Measurements from ENCODE around the gene RSPH1.

The RSPH1 gene

DNA sequence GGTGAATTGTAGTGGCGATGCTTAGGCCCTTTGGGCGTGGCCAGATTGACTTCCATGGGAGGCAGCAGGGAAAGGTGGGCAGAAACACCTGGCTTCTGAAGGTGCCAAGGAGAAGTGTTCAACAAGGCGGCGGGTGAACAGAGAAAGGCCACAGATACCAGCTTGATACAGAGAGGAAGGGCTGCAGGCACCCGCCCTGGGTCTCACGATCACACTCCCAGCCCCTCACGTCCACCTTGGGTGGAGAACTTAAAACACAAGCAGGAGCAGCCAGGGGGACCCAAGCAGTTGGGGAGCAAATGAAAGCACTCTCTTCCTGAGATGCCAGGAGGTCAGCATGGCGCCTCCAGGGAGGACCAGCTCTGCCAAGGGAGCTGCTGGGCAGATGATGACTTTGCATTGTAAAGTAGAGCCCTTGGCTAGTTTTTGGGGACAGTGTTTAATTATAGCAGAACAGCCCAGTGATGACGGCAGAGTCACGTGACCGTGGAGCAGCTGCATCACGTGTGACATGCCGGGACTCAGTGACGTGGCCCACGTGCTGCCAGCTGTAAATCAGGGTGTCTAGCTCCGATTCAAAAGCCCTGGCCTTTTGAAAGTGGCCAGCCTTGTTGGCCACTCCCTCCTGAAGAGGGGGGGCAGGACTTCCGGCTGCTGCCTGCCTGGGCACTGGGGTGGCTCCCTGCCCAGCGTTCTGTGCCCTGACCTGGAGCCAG is 36.6 kb upstream of the RSPH1 start:
- no peak for DNase-seq (ENCODE audit: low read depth)
- TF ChIP-seq, protein P1, sequence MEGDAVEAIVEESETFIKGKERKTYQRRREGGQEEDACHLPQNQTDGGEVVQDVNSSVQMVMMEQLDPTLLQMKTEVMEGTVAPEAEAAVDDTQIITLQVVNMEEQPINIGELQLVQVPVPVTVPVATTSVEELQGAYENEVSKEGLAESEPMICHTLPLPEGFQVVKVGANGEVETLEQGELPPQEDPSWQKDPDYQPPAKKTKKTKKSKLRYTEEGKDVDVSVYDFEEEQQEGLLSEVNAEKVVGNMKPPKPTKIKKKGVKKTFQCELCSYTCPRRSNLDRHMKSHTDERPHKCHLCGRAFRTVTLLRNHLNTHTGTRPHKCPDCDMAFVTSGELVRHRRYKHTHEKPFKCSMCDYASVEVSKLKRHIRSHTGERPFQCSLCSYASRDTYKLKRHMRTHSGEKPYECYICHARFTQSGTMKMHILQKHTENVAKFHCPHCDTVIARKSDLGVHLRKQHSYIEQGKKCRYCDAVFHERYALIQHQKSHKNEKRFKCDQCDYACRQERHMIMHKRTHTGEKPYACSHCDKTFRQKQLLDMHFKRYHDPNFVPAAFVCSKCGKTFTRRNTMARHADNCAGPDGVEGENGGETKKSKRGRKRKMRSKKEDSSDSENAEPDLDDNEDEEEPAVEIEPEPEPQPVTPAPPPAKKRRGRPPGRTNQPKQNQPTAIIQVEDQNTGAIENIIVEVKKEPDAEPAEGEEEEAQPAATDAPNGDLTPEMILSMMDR (IDR thresholded peaks at IDR 0.05; ENCODE audit: insufficient read depth, low read depth, low read length, missing control alignments) = no peak

DNA sequence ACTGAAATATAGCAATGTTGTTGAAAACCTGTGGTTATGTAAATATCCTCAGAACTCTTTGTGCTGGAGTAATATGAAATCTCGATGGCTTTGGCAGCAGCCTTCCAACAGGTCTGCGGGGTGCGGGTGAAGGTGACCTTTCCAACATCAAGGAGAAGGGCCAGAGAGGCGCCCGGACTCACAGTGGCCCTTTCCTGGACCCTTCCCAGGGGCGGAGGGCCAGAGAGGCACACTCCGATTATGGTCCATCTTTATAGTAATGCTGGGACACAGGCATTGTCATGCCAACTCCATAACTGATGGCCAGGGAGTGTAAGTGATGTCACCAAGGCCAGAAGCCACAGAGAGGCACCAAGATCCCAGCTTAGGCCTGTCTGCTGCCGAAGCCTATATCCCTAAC is 35.7 kb upstream of the RSPH1 start:
- no peak overlapping the region for H3K4me3 ChIP-seq (ENCODE audit: low read length)
- DNase-seq (ENCODE audit: low read depth) = no peak

More for the DNA sequence above, 36.6 kb upstream of the RSPH1 start:
- no peak overlapping the region for H3K4me3 ChIP-seq (ENCODE audit: low read length)

DNA sequence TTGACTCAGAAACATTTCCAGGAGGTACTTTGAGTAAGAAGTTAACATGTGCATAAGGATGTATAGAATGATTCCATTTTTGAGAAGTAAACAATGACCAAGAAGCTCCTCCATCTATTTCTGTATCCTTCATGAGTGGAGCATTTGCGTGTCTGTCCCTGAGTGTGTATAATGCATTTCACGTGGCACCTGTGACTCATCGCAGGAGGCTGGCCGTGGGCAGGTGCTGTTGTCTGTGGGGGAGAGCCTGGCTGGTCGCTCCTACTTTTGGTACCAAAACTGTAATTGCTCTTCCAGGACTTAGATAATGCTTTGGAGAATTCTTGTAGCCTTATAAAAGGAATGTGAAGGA is 34.1 kb upstream of the RSPH1 start:
- no peak overlapping the region for H3K4me3 ChIP-seq (ENCODE audit: low read length)
- TF ChIP-seq, protein P1 (IDR thresholded peaks at IDR 0.05; ENCODE audit: insufficient read depth, low read depth, low read length, missing control alignments) = no peak
- no peak for DNase-seq (ENCODE audit: low read depth)

More for the DNA sequence above, 35.7 kb upstream of the RSPH1 start:
- TF ChIP-seq, protein P1 (IDR thresholded peaks at IDR 0.05; ENCODE audit: insufficient read depth, low read depth, low read length, missing control alignments) = no peak

DNA sequence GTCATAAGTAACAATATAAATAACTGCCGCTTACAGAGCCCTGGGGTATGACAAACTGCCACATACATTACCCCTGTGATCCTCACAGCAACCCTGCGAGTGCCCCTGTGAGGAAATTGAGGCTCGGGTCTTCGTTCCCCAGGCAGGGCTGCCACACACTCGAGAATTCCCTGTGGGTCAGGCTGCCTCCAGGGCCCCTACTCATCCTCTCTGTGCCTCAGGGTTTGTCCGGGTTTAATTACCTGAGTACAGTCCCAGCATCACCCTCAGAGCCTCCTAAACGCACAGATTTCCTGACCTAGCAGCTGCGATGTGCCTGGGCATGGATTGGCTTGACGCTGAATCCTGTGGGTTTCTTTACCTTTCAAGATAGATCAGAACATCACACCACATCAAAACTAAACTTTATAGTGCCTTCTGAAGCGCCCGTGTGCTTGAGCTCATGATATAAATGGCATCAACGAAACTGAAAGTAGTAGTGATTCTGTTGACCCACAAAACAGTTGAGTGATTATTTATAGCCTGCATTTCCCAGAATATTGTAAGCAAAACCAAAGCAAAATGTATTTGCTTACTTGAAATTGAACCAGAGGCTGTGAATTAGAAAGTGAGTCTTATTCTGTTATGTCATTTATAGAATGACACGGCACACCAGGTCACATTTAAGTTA is 31.6 kb upstream of the RSPH1 start:
- TF ChIP-seq, protein P1 (IDR thresholded peaks at IDR 0.05; ENCODE audit: insufficient read depth, low read depth, low read length, missing control alignments) = no peak
- no peak for DNase-seq (ENCODE audit: low read depth)
- H3K4me3 ChIP-seq (ENCODE audit: low read length) = no peak overlapping the region

DNA sequence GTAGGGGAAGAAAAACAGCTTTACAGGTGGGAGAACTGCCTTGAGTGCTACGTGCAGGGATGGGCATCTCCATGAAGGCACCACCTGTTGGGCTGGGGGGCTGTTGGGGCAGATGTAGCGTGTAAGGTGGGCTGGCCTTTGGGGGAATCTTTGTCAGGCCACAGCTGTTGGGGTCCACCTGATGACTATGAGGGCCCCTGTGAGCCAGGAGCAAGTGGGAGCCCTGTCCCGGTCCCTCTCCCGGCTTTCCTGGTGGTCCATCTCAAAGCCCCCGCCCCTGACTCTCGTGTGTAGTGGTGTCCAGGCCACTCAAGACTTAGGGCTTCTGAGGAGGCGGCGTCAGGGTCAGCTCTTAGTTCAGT is 31.1 kb upstream of the RSPH1 start:
- TF ChIP-seq, protein P1 (IDR thresholded peaks at IDR 0.05; ENCODE audit: insufficient read depth, low read depth, low read length, missing control alignments) = no peak
- H3K4me3 ChIP-seq (ENCODE audit: low read length) = no peak overlapping the region
- DNase-seq (ENCODE audit: low read depth) = no peak

DNA sequence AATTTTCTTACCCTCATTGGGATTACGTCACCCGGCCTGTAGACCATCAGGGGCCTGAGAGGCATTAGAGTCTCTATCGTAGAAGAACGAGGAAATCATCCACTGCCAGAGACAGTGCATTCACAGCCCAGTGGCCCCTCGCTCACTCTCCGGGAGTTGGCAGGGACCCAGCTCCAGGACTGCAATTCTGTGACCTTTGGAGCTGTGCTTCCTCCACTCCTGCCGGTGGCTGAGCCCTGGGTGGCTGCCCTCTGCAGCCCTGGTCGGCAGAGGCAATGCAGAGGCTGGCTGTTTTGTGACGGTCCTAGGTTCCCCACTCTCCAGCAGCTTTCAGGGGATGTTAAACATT is 30.3 kb upstream of the RSPH1 start:
- TF ChIP-seq, protein P1 (IDR thresholded peaks at IDR 0.05; ENCODE audit: insufficient read depth, low read depth, low read length, missing control alignments) = no peak
- DNase-seq (ENCODE audit: low read depth) = no peak
- no peak overlapping the region for H3K4me3 ChIP-seq (ENCODE audit: low read length)

Measured in epithelial cell of esophagus (primary cell).